Renal cortical epithelial cell (primary cell): Measurements from ENCODE around the gene RPS15A. TPM values are rescaled to one million over a fixed set of nuclear protein-coding genes. Genes with fewer than 3 reads are reported as not detected.
"Not testable (repeated sequence)": the region's sequence is repeated elsewhere in the genome, so short reads cannot be mapped to it uniquely, and the experiment has no call there.

Source experiments
- DNase-seq: peaks from one replicate; pipeline ENCODE4 v3.0.0-alpha.2; 2011; ENCODE audit warnings: low read depth
- total RNA-seq: library from RNA; depleted of rRNA; stranded (reverse); fragments of >200 nt; gene quantifications from 2 replicates; pipeline ENCODE4 v1.2.3, GENCODE V29; 2014

Gene RPS15A
- total RNA-seq, 1 donor from 2014 or later, result 1,257 TPM

- DNase-seq, result no peak
Observed at GRCh38 chr16:18797746-18798145, 7.6 kb upstream of the RPS15A start.

- DNase-seq, result no peak
Observed at GRCh38 chr16:18796377-18796776, 6.2 kb upstream of the RPS15A start.

DNA sequence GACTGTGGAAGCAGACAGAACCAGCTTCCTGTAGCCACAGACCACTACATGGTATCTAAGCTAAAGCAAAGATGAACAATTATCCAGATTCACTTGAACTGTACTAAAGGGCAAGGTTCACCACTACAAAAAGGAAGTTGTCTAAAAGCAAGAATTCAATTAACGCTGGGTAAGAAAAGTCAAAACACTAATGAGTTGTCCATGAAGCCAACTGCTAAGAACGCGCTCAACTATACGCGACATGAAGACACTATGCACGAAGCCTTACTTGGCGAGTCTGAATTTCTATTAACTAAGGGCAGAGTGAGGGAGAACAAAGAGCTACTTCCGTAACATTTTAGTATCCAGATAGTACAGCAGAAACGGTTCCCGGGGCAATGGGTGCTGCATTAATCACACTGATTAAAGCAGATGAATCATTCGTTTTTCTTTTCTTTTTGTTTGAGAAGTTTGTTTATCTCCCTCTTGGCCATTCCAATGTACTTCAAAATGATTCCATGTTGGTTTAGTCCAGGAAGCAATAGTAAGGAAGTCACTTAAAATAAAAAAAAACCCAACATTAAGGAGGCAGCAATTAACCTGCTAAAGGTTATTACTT lies 2.8 kb upstream of the RPS15A start:
- no peak for DNase-seq

GRCh38 chr16:18789515-18789849 lies 652 bp downstream of the RPS15A start:
- DNase-seq, result no peak

DNA sequence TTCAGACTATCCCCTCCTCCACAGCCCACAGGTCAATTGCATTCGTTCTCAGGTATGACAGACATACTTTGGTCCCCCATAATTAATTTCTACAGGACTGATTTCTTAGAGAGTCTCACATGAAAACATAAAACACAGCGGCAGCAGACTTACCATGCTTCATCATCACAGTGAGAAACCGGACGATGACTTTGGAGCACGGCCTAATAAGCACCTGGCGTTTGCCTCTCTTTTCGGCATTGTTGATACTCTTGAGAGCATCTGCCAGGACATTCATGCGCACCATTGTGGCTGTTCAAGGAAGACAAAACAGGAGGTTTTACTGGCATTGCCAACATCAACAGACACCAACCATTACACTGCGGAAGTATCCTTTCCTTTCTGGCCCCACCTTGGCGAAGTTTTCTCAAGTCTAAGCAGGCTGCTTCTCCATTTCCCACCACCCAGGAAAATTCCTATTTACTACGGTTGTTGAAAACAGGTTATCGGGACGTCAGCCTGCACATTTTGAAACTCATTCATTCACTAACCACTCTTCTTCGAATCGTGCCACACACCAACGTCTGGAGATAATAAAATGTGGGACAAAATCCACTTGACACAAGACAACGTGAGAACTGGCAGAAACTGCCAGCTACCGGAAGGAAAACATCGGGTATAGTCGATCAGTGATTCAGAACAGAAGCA lies 1.2 kb downstream of the RPS15A start:
- DNase-seq, result no peak

DNA sequence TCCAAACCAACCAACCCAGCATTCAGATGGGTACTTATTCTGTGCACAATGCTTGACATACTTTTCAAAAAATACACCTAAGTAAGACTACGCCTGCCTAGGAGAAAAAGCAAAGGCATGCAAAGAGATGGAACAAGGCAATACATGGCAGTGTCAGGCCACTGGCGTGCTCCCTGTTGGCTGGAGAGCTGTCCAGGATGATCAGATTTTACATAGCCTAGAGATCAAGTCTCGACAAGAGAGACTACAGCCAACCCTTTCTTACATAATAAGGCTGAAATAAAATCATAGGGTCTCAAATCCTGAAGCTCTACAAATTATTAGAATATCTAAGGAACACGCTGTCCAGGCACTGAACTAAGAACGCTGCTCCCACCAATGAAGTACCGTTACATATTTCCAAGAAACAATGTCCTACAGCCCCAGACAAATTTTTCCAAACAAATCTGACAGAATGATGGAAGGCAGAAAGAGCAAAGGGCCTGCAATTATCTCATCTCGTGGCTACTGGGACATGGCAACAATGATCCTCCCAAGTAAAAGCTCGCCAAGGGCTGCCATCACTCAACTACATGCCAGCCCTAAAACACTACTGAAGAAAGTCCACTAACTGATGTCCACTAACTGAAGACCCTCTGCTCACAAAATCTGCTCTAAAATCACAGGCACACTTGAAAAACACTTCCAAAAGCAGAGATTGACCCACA lies 5.1 kb downstream of the RPS15A start:
- no peak for DNase-seq

- DNase-seq, result no peak
Observed at GRCh38 chr16:18783430-18784341, 6.4 kb downstream of the RPS15A start.

DNA sequence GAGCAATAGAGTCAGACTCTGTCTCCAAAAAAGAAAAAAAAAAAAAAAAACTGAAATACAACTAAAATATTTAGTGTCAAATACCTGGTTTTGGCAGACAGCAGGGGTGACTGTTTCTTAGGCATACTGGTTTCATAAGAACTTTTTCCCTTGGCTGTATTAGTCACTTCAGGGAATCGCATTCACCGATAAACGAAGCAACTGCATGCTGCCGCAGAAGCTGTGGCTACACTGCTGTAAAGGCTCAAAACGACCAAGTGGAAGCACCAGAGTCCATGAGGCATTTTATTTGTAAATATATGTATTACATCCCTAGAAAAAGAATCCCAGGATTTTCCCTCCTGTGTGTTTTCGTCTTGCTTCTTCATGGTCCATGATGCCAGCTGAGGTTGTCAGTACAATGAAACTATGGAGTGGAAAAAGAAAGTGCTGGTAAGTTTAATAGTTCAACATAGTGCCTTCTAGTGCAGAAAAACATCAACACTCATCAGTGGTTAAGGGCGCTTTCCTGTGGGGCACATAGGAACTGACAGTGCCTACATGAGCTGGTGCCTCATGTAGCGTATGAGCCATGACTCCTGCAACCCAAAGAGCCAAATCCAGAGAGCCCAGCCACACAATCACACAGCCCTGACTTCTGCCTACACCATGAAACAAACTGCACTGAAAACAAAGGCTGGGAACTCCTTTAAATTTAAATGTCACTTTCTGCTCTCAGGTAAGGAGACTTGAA lies 7.3 kb downstream of the RPS15A start:
- no peak for DNase-seq

GRCh38 chr16:18781232-18781631 lies 8.9 kb downstream of the RPS15A start:
- not testable (repeated sequence) for DNase-seq

DNA sequence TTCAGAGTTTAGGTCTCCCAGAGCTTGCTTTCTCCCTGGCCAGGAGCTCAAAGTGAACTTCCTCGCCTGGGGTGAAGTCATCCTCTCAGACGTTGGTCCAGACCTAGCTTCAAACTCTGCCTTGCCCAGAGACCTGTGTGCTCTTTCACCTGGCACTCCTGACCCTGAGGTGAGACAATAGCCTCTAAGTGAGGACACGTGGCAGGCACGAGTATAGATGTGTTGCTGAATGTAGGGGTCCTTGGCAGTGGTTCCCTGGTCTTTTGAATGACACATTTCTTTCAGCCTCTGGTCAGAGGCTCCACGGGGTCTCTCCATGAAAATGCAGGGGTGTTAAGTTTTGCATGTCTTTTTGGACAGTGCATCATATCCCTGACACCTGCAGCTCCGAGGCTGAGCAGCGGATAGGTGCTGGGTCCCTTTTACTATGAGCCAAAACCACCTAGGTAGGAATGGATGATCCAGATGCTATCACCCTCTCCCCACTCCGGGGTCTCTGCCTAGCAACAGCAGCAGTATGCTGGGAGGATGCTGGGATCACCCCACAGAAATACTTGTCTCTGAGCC lies 9.6 kb downstream of the RPS15A start:
- DNase-seq, result not testable (repeated sequence)

GRCh38 chr16:18777664-18778063 lies 12.5 kb downstream of the RPS15A start:
- DNase-seq, result not testable (repeated sequence)

DNA sequence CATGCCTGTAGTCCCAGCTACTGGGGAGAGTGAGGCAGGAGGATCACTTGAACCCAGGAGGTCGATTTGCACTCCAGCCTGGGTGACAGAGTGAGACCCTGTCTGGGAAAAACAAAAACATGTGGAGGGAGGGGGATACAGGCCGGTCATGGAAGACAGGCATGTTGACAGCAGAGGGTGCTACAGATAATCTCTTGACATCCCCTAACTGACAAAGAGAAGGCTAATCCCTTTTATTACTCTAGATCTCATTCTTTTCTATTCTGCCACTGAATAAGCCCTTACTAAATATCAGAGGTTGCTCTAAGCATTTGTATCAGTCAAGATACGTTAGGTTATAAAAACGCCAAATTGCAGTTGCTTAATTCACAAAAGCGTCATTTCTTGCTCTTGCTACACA lies 13.8 kb downstream of the RPS15A start:
- DNase-seq, result not testable (repeated sequence)

DNA sequence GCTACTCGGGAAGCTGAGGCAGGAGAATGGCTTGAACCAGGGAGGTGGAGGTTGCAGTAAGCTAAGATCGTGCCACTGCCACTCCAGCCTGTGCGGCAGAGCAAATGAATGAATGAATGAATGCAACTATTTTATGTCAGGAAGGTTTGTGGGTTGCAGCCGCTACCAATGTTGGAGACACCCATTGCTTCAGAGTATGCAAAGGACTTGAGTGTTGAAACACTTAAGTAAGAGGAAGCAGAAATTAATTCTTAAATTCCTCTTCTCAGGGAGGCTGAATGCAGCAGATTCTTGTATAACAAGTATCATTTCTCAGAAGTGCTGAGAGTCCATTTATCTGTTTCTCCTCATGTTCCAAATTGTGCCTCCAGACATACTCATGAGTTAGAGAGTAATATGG lies 15.5 kb downstream of the RPS15A start:
- DNase-seq, result not testable (repeated sequence)

DNA sequence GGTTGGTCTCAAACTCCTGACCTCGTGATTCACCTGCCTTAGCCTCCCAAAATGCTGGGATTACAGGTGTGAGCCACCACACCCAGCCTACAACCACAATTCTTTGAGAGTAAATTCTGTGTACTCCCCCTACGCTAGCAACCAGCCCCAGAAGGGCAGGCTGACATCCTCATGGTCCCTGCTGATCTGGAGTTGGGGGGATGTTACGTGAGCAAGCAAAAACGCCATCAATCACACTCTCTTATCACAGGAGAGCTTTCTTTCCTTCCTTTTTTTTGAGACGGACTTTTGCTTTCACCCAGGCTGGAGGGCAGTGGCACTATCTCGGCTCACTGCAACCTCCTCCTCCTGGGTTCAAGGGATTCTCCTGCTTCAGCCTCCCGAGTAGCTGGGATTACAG lies 18.0 kb downstream of the RPS15A start:
- DNase-seq, result not testable (repeated sequence)

GRCh38 chr16:18770336-18770962 lies 19.7 kb downstream of the RPS15A start:
- not testable (repeated sequence) for DNase-seq

- not testable (repeated sequence) for DNase-seq
Observed at GRCh38 chr16:18767217-18767616, 22.9 kb downstream of the RPS15A start.

GRCh38 chr16:18762713-18763112 lies 27.4 kb downstream of the RPS15A start:
- not testable (repeated sequence) for DNase-seq

DNA sequence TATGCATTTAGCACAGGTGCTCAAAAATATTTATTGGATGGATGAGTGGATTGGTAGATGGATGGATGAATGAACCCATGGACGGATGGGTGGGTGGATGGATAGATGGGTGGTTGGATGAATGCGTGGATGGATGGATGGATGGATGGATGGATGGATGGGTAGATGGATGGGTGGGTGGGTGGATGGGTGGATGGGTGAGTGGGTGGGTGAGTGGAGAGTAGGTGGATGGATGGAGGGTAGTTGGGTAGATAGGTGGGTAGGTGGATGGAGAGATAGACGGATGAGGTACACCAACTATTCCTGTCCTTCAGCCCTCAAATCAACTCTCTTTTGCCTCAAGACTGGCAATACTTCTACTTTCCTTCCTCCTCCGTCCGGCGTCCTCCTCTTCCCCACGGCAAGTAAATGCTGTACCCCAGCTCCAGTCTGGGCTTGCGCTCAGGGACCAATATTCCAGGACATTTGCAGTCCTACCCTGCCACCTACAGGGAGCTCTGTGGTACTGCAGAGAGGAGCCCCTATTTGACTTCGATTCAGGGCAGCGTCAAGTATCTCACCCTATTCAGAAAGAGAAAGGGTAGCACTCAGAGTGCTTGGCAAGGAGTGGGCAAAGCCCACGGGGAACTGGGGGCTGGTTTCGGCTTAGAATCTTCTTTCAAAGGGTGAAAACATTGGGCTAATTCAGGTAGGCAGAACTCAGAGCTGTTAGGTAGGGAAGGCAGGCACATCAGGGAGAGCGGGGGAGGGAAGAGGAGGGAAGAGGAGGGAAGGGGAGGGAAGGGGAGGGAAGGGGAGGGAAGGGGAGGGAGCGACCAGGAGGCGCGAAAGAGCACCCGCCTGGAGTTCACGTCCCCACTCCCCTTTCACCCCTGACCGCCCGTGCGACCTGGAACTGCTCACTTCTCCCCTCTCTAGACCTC lies 30.3 kb downstream of the RPS15A start:
- DNase-seq, result not testable (repeated sequence)

DNA sequence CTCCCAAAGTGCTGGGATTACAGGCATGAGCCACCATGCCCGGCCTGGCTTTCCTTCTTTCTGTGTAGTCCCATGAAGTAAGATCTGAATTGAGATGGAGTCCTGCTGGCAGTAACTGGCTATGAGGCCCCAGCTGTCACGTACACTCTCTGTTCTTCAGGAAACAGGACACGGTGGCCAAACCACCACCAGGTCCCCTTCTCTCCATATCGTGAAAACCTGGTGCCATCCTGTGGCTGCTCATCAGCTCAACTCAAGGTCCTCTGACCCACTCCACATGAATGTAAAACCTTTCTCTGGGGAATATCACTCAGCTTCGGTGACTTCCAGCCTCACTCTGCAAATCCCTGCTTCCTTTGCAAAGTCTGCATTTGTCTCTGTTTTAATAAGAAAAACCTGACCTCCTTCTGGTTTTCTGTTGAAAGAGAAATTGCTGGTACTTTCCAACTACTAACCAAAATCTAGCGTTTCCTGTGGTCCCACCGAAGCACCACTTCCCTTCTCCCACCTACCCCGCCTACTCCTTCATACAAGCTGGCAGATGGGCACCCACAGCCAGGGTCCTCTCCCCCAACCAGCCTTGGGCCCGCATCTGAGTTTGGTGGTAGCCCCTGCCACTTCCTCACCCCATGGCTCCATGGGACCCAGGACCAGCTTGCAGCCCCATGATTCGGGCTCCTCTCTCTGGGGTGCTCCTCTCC lies 32.0 kb downstream of the RPS15A start:
- not testable (repeated sequence) for DNase-seq
